Activated CD4-positive, alpha-beta T cell treated with anti-CD3 and anti-CD28 coated beads, Interleukin-2, amount 10 ng/mL, durations not matched to agents 24 days and 14 days (primary cell): Measurements from ENCODE around the gene TAS1R1. TPM values are rescaled to one million over a fixed set of nuclear protein-coding genes. Genes with fewer than 3 reads are reported as not detected.

Experiments used
- DNase-seq: peaks from one replicate; pipeline ENCODE4 v3.0.0; 2022
- H3K27ac Mint-ChIP-seq: one replicate; pipeline ENCODE4 v1.8.0; 2022; ENCODE audit warnings: mild to moderate bottlenecking, mixed read lengths
- H3K27me3 Mint-ChIP-seq: one replicate; pipeline ENCODE4 v1.8.0; 2022; ENCODE audit warnings: mixed read lengths
- H3K36me3 Mint-ChIP-seq: one replicate; pipeline ENCODE4 v1.8.0; 2022; ENCODE audit warnings: low read depth, mild to moderate bottlenecking, mixed read lengths
- H3K4me1 Mint-ChIP-seq: one replicate; pipeline ENCODE4 v1.8.0; 2021; ENCODE audit warnings: mixed read lengths
- H3K4me3 Mint-ChIP-seq: one replicate; pipeline ENCODE4 v1.8.0; 2022; ENCODE audit warnings: mild to moderate bottlenecking, moderate library complexity, mixed read lengths
- H3K9me3 Mint-ChIP-seq: one replicate; pipeline ENCODE4 v1.8.0; 2021; ENCODE audit warnings: mixed read lengths
- intact Hi-C: fragments of 100-400 bp; cut with micrococcal nuclease; formaldehyde crosslinking; loops from one replicate; pipeline ENCODE4 v1.15.1; 2023
- total RNA-seq: library from RNA; stranded (reverse); gene quantifications from 2 replicates; pipeline ENCODE4 v1.2.3, GENCODE V29; 2022

TAS1R1 gene
- total RNA-seq, 1 donor from 2014 or later: not detected

DNA sequence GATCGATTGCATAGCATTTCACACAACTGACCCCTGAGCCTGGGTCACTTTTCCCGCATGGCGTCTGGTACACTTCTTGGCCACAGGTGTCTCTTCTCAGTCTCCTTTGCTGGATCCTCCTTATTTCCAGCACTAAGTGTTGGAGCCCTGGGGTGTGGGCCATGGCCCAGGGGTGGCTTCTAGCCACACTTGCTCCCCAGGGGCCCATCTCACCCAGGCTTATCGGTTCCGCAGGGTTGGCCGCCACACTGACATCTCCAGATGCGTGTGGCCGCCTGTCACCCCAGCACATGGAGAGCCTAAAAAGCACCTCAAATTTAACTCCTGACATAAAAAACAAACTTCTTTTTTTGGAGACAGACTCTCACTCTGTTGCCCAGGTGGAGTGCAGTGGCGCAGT lies 71.9 kb downstream of the TAS1R1 start:
- Mint-ChIP-seq H3K27me3 (no peaks in the 10 kb centered on the region), H3K4me1 (peaks cover 29% of the 10 kb centered on the region), H3K36me3 (peaks cover 37% of the 10 kb centered on the region), H3K4me3 (peak overlapping the region; percentile 95), H3K27ac (no peak overlapping the region), H3K9me3 (no peaks in the 10 kb centered on the region)
- no peak for DNase-seq
- intact Hi-C loops: no loop called here

- intact Hi-C loops: no loop called here
- Mint-ChIP-seq H3K36me3 (peaks cover 34% of the 10 kb centered on the region), H3K9me3 (no peaks in the 10 kb centered on the region), H3K4me3 (peak overlapping the region; percentile 5), H3K27me3 (no peaks in the 10 kb centered on the region), H3K4me1 (peaks cover 29% of the 10 kb centered on the region), H3K27ac (peak overlapping the region; percentile 46)
- no peak for DNase-seq
These were observed 72.9 kb downstream of the TAS1R1 start for GRCh38 chr1:6627841-6628545.

DNA sequence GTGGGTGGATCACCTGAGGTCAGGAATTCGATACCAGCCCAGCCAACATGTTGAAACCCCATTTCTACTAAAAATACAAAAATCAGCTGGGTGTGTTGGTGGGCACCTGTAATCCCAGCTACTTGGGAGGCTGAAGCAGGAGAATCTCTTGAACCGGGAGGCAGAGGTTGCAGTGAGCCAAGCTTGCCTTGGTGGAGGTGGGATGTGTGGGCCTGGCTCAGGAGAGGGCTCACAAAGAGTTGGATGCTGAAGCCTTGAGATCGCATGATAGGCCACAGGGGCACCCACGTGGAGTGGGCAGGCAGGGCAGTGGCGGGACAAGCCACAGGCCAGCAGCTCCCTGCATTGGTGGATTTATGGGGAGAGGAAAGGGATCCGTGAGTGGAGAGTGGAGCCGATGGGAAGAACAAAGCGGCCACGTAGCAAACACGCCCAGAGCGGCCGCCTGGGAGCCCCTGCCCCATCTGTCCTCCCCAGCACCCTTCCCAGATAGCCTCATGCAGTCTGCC lies 73.9 kb downstream of the TAS1R1 start:
- peaks cover 25% of the 10 kb centered on the region for H3K4me1 Mint-ChIP-seq
- intact Hi-C loops: no loop called here
- no peak overlapping the region for H3K4me3 Mint-ChIP-seq
- H3K9me3 Mint-ChIP-seq: no peaks in the 10 kb centered on the region
- H3K27me3 Mint-ChIP-seq: no peaks in the 10 kb centered on the region
- DNase-seq: no peak
- peaks cover 36% of the 10 kb centered on the region for H3K36me3 Mint-ChIP-seq
- no peak overlapping the region for H3K27ac Mint-ChIP-seq

Other genes starting within 250 kb of the TAS1R1 start
- 133 and 136 TPM in 2 replicates for gene ACOT7, start 161.5 kb upstream of the TAS1R1 start, total RNA-seq
- 0.19 and 0.26 TPM in 2 replicates for gene HES2, start 135.4 kb upstream of the TAS1R1 start, total RNA-seq
- 0.49 and 1.3 TPM in 2 replicates for gene ESPN, start 130.5 kb upstream of the TAS1R1 start, total RNA-seq
- gene TNFRSF25, start 89.1 kb upstream of the TAS1R1 start, total RNA-seq: 139 and 146 TPM in 2 replicates
- gene PLEKHG5, start 63.6 kb upstream of the TAS1R1 start, total RNA-seq: 1.3 and 1.9 TPM in 2 replicates
- 54.7 and 59.2 TPM in 2 replicates for gene NOL9, start 794 bp upstream of the TAS1R1 start, total RNA-seq
- 32.9 and 37.8 TPM in 2 replicates for gene ZBTB48, start 24.7 kb downstream of the TAS1R1 start, total RNA-seq
- gene KLHL21, start 47.6 kb downstream of the TAS1R1 start, total RNA-seq: 26.1 and 26.8 TPM in 2 replicates
- 19.1 and 20.1 TPM in 2 replicates for gene PHF13, start 58.4 kb downstream of the TAS1R1 start, total RNA-seq
- gene THAP3, start 69.6 kb downstream of the TAS1R1 start, total RNA-seq: 19.5 and 24.6 TPM in 2 replicates
- 87.6 and 92.5 TPM in 2 replicates for gene DNAJC11, start 146.5 kb downstream of the TAS1R1 start, total RNA-seq
- gene CAMTA1, start 230.1 kb downstream of the TAS1R1 start, total RNA-seq: 66.0 and 69.9 TPM in 2 replicates